ENCODE results near the gene ZNF697. TPM values are rescaled to one million over a fixed set of nuclear protein-coding genes. Genes with fewer than 3 reads are reported as not detected.
"Not testable (repeated sequence)": the region's sequence is repeated elsewhere in the genome, so short reads cannot be mapped to it uniquely, and the experiment has no call there.

ZNF697 gene
- total and polyA plus RNA-seq, 7 donors: 1.3 to 4.9 (median 2.9) TPM

DNA sequence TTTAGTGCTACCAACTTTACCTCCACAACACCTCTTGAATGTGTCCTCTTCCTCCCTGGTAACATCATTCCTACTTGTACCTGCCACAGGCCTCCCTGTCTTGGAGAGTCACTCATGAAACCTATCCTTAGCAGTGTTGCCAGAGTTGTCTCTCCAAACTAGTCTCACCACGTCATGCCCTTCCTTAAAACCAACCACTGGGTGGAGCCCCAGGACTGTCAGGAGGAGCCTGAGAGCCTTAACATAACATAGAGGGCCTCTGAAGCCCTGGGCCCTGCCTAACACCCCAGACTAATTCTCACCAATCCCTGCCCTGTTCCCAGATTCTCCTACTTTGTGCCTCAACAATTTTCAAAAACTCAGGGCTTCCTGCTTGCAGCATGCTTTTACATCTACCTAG is 65.3 kb downstream of the ZNF697 start:
- intact Hi-C loops (cut with DNase I): no loop called here
- H3K9me3 ChIP-seq: no peaks in the 10 kb centered on the region
- ATAC-seq (peak; percentile 46 to 85 (median 68)), DNase-seq (peak in 1 of 2 donors; percentile 29)
- H3K4me3 ChIP-seq: no peak overlapping the region
- H3K4me1 ChIP-seq: no peaks in the 10 kb centered on the region
- WGBS, 3 donors: 0 to 21% (median 5%) methylated on average over 1 of the region's 1 CpG
- no peak overlapping the region for H3K27ac ChIP-seq
- TF ChIP-seq, protein P1, sequence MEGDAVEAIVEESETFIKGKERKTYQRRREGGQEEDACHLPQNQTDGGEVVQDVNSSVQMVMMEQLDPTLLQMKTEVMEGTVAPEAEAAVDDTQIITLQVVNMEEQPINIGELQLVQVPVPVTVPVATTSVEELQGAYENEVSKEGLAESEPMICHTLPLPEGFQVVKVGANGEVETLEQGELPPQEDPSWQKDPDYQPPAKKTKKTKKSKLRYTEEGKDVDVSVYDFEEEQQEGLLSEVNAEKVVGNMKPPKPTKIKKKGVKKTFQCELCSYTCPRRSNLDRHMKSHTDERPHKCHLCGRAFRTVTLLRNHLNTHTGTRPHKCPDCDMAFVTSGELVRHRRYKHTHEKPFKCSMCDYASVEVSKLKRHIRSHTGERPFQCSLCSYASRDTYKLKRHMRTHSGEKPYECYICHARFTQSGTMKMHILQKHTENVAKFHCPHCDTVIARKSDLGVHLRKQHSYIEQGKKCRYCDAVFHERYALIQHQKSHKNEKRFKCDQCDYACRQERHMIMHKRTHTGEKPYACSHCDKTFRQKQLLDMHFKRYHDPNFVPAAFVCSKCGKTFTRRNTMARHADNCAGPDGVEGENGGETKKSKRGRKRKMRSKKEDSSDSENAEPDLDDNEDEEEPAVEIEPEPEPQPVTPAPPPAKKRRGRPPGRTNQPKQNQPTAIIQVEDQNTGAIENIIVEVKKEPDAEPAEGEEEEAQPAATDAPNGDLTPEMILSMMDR (IDR thresholded peaks at IDR 0.05): peak; percentile 32
- no peaks in the 10 kb centered on the region for H3K36me3 ChIP-seq (ENCODE audit: insufficient read depth in 1 of 2, low read depth in 1 of 2)
- H3K27me3 ChIP-seq (ENCODE audit: insufficient read depth in 3 of 3, low read length in 2 of 3): no peaks in the 10 kb centered on the region

DNA sequence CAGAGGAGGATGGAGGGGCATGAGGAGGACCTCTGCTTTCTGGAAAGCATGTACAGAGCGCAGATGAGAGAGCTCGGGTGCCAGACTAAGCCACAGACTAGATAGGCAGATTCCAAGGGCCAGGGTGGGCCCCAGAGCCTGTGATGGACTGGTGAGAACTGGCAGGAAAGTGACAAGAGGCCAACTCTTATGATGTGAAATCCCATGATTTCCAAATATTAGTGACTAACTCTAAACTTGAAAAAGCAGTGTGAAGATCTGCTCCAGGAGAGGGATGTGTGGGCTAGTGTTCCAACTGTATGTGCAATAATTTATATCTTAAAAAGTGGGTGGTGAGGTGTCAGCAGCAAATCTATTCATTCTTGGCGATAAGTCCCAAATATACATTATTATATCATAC is 67.0 kb downstream of the ZNF697 start:
- intact Hi-C loops (cut with DNase I): not testable (repeated sequence)
- WGBS, 3 donors: 88 to 95% (median 95%) methylated on average over 3 of the region's 3 CpGs

DNA sequence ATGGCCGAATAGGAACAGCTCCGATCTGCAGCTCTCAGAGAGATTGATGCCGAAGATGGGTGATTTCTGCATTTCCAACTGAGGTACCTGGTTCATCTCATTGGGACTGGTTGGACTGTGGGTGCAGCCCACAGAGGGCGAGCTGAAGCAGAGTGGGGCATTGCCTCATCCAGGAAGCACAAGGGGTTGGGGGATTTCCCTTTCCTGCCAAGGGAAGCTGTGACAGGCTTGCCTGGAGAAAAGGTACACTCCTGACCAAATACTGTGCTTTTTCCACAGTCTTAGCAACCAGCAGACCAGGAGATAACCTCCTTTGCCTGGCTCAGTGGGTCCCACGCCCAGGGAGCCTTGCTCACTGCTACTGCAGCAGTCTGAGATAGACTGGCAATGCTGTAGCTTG is 74.2 kb downstream of the ZNF697 start:
- no peak for ATAC-seq
- H3K27me3 ChIP-seq (ENCODE audit: insufficient read depth in 3 of 3, low read length in 2 of 3): no peaks in the 10 kb centered on the region
- DNase-seq: no peak
- WGBS, 3 donors: 93% methylated on average over 5 of the region's 5 CpGs
- H3K27ac ChIP-seq: no peak overlapping the region
- H3K36me3 ChIP-seq (ENCODE audit: insufficient read depth in 1 of 2, low read depth in 1 of 2): no peaks in the 10 kb centered on the region
- no peaks in the 10 kb centered on the region for H3K4me1 ChIP-seq
- no peaks in the 10 kb centered on the region for H3K9me3 ChIP-seq
- H3K4me3 ChIP-seq: no peak overlapping the region
- TF ChIP-seq, protein P1 (IDR thresholded peaks at IDR 0.05): no peak
- intact Hi-C loops (cut with DNase I): no loop called here

More for the DNA sequence above, 67.0 kb downstream of the ZNF697 start:
- not testable (repeated sequence) for H3K27ac ChIP-seq; ATAC-seq; DNase-seq; H3K36me3 ChIP-seq (ENCODE audit: insufficient read depth in 1 of 2, low read depth in 1 of 2); H3K4me3 ChIP-seq; H3K4me1 ChIP-seq; H3K27me3 ChIP-seq (ENCODE audit: insufficient read depth in 3 of 3, low read length in 2 of 3); H3K9me3 ChIP-seq

DNA sequence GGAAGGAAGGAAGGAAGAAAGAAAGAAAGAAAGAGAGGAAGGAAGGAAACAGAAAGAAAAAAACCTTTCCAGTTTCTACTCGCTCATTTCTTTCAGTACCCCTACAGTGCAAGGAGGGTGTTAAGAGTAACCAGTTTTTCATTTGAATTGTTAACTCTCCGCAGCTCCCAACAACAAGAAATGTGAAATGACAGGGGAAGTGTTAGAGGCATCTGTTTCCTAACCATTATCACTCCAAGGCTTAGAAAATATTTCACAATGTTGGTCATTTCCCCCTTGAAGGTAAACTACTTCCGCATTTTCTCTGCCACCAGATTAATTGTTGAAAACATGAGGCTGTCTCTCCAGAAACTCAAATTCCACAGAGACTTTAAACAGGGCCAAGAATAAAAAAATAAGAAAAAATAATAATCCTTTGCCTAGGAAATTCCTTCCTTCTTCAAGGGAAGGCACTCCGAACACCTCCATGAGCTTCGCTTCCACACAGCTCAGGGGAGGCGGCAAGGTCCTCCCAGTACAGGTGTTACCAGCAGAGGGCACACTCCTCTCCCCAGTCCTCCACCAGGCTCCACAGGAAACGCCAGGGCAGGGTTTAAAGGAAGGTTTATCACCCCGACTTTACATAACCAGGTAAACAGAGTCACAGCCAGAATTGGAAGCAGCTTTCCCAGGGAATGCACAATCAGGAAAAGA is 78.0 kb downstream of the ZNF697 start:
- not testable (repeated sequence) for ATAC-seq; H3K36me3 ChIP-seq (ENCODE audit: insufficient read depth in 1 of 2, low read depth in 1 of 2)
- WGBS, 3 donors: 74 to 75% (median 74%) methylated on average over 6 of the region's 8 CpGs

More for the DNA sequence above, 78.0 kb downstream of the ZNF697 start:
- H3K9me3 ChIP-seq; DNase-seq; H3K27me3 ChIP-seq (ENCODE audit: insufficient read depth in 3 of 3, low read length in 2 of 3); H3K27ac ChIP-seq; H3K4me1 ChIP-seq; H3K4me3 ChIP-seq; intact Hi-C loops (cut with DNase I): not testable (repeated sequence)

Other genes starting within 250 kb of the ZNF697 start
- 1 to 10 TPM in 1 of 4 donors, not detected in 3; 5.4 TPM for gene HSD3B2, start 233.1 kb downstream of the ZNF697 start, total RNA-seq
- gene HSD3B2, start 233.1 kb downstream of the ZNF697 start, polyA plus RNA-seq: not detected
- not detected for gene HSD3B1, start 141.1 kb downstream of the ZNF697 start, total RNA-seq
- not detected for gene HSD3B1, start 141.1 kb downstream of the ZNF697 start, polyA plus RNA-seq
- gene PHGDH, start 63.7 kb upstream of the ZNF697 start, total RNA-seq: 1 to 10 TPM; 1.3 to 5.1 (median 3.6) TPM
- 1 to 10 TPM; 1.4 to 3.1 (median 2.7) TPM for gene PHGDH, start 63.7 kb upstream of the ZNF697 start, polyA plus RNA-seq
- gene HMGCS2, start 120.6 kb upstream of the ZNF697 start, total RNA-seq: 10 to 100 TPM in 2 of 4 donors, 1 to 10 TPM in 2; 1.7 to 55.2 (median 17.5) TPM
- 10 to 100 TPM in 2 of 3 donors, under 1 TPM in 1; 0.10 to 14.4 (median 14.1) TPM for gene HMGCS2, start 120.6 kb upstream of the ZNF697 start, polyA plus RNA-seq
- gene REG4, start 163.2 kb upstream of the ZNF697 start, total RNA-seq: not detected
- gene REG4, start 163.2 kb upstream of the ZNF697 start, polyA plus RNA-seq: under 1 TPM in 1 of 3 donors, not detected in 2; 0.10 TPM
- gene ADAM30, start 248.2 kb upstream of the ZNF697 start, total RNA-seq: not detected
- gene ADAM30, start 248.2 kb upstream of the ZNF697 start, polyA plus RNA-seq: not detected